A673 (cell line): ENCODE results near the gene ZKSCAN3.

Experiments
- CTCF ChIP-seq: fragments of 300-800, 200-600 bp; sonication (generic); conservative IDR thresholded peaks from 2 replicates; pipeline ENCODE4 v1.5.1; 2017; ENCODE audit warnings: low read depth, mild to moderate bottlenecking, antibody characterized with exemption, low read length, moderate library complexity, mixed read lengths
- EZH2 ChIP-seq: fragments of 200-600 bp; sonication (generic); IDR thresholded peaks from 2 replicates; pipeline ENCODE4 v1.6.1; 2017; ENCODE audit warnings: borderline replicate concordance, low read depth, mild to moderate bottlenecking, mixed read lengths, antibody characterized with exemption, low read length; ENCODE audit not compliant: poor library complexity, severe bottlenecking

- no peak for TF ChIP-seq CTCF
- no peak for TF ChIP-seq EZH2
Measured at GRCh38 chr6:28402197-28402596, 52.5 kb downstream of the ZKSCAN3 start.
